HepG2 (cell line): ENCODE data around the gene RPS2. TPM values are rescaled to one million over a fixed set of nuclear protein-coding genes. Genes with fewer than 3 reads are reported as not detected.

Source experiments
- DMAP1 ChIP-seq: IDR thresholded peaks from 2 replicates; pipeline ENCODE4 v1.6.1; 2016
- FIP1L1 ChIP-seq: fragments of 200-400 bp; formaldehyde crosslinking; IDR thresholded peaks from 2 replicates; pipeline ENCODE4 v1.6.1; 2018; ENCODE audit warnings: low read depth, mild to moderate bottlenecking, low read length, moderate library complexity, borderline replicate concordance; ENCODE audit not compliant: insufficient read depth
- IRF2 ChIP-seq: IDR thresholded peaks from 2 replicates; pipeline ENCODE4 v1.6.1; 2018; ENCODE audit warnings: missing genetic modification reagents, missing compliant biosample characterization
- MTA1 ChIP-seq: sonication (generic); formaldehyde crosslinking; IDR thresholded peaks from 2 replicates; pipeline ENCODE4 v1.4.0; 2020; ENCODE audit warnings: missing genetic modification reagents, mild to moderate bottlenecking, borderline replicate concordance
- NBN ChIP-seq: fragments of 450-650 bp; conservative IDR thresholded peaks from 2 replicates; pipeline ENCODE4 v1.6.1; 2017
- PCBP1 ChIP-seq: fragments of 200-400 bp; formaldehyde crosslinking; IDR thresholded peaks from 2 replicates; pipeline ENCODE4 v1.6.1; 2017; ENCODE audit warnings: mild to moderate bottlenecking, low read depth, low read length, borderline replicate concordance
- SAP130 ChIP-seq: IDR thresholded peaks from 2 replicates; pipeline ENCODE4 v1.6.1; 2016; ENCODE audit warnings: low read depth
- TBX3 ChIP-seq: fragments of 450-650 bp; IDR thresholded peaks from 2 replicates; pipeline ENCODE4 v1.6.1; 2017; ENCODE audit warnings: antibody characterized with exemption, mild to moderate bottlenecking, inconsistent platforms, borderline replicate concordance
- ZNF280D ChIP-seq: sonication (generic); formaldehyde crosslinking; IDR thresholded peaks from 2 replicates; pipeline ENCODE4 v1.5.1; 2020; ENCODE audit warnings: mild to moderate bottlenecking, missing genetic modification reagents
- ZNF318 ChIP-seq: sonication (generic); formaldehyde crosslinking; IDR thresholded peaks from 2 replicates; pipeline ENCODE4 v1.4.0; 2020; ENCODE audit warnings: mild to moderate bottlenecking, missing genetic modification reagents
- ZNF670 ChIP-seq: sonication (generic); formaldehyde crosslinking; IDR thresholded peaks from 2 replicates; pipeline ENCODE4 v1.8.0; 2022; ENCODE audit warnings: mild to moderate bottlenecking, missing genetic modification reagents, borderline replicate concordance
- polyA plus RNA-seq, 8 experiments: library from polyadenylated mRNA; depleted of rRNA in 3 of 8; stranded (reverse) in 7 of 8; unstranded in 1 of 8; fragments of >200 nt; fragmentation: Illumina TruSeq in 4 of 8; extraction: Trizol in 4 of 8; gene quantifications; 2 replicates each; pipeline versions ENCODE4 v1.2.1 to v1.2.3, GENCODE V29; 2011 to 2016; ENCODE audit warnings: low read depth in 4 of 8, missing spikeins in 1 of 8, mixed read lengths in 1 of 8; ENCODE audit not compliant: insufficient read depth in 1 of 8
- total RNA-seq, 5 experiments: library from RNA; depleted of rRNA; stranded (reverse); fragments of >200 nt; fragmentation: Illumina TruSeq; extraction: Trizol; gene quantifications; 2 replicates each; pipeline ENCODE4 v1.2.3, GENCODE V29; 2016; ENCODE audit warnings: low read depth in 1 of 5
- TF ChIP-seq, protein P1 (sequence below): sonication (generic); formaldehyde crosslinking; IDR thresholded peaks from 2 replicates; pipeline ENCODE4 v1.9.0; 2021; ENCODE audit warnings: missing genetic modification reagents, borderline replicate concordance
- TF ChIP-seq, protein P2 (sequence below): sonication (generic); formaldehyde crosslinking; IDR thresholded peaks from 2 replicates; pipeline ENCODE4 v1.5.0; 2020; ENCODE audit warnings: missing genetic modification reagents, mild to moderate bottlenecking, borderline replicate concordance

RPS2 gene
- total and polyA plus RNA-seq, 2 of the 13 experiments (the other 11 are each of a cell fraction or from before 2014, with no cell fraction given) = 1,908 to 4,514 TPM

- TF ChIP-seq ZNF280D (CRISPR knock-in tag) (no peak), TBX3 (no peak), ZNF318 (no peak), PCBP1 (no peak), IRF2 (CRISPR knock-in tag) (0 out of 2 replicates have a peak, but pooled peaks have one; percentile 19), MTA1 (no peak), SAP130 (peak; percentile 12), ZNF670 (no peak), FIP1L1 (0 out of 2 replicates have a peak, but pooled peaks have one; percentile 38), NBN (no peak), DMAP1 (CRISPR knock-in tag) (no peak)
- TF ChIP-seq, protein P1, sequence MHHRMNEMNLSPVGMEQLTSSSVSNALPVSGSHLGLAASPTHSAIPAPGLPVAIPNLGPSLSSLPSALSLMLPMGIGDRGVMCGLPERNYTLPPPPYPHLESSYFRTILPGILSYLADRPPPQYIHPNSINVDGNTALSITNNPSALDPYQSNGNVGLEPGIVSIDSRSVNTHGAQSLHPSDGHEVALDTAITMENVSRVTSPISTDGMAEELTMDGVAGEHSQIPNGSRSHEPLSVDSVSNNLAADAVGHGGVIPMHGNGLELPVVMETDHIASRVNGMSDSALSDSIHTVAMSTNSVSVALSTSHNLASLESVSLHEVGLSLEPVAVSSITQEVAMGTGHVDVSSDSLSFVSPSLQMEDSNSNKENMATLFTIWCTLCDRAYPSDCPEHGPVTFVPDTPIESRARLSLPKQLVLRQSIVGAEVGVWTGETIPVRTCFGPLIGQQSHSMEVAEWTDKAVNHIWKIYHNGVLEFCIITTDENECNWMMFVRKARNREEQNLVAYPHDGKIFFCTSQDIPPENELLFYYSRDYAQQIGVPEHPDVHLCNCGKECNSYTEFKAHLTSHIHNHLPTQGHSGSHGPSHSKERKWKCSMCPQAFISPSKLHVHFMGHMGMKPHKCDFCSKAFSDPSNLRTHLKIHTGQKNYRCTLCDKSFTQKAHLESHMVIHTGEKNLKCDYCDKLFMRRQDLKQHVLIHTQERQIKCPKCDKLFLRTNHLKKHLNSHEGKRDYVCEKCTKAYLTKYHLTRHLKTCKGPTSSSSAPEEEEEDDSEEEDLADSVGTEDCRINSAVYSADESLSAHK = no peak
- TF ChIP-seq, protein P2, sequence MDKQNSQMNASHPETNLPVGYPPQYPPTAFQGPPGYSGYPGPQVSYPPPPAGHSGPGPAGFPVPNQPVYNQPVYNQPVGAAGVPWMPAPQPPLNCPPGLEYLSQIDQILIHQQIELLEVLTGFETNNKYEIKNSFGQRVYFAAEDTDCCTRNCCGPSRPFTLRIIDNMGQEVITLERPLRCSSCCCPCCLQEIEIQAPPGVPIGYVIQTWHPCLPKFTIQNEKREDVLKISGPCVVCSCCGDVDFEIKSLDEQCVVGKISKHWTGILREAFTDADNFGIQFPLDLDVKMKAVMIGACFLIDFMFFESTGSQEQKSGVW = 0 out of 2 replicates have a peak, but pooled peaks have one; percentile 4
Observed at GRCh38 chr16:1960665-1961630, 3.7 kb downstream of the RPS2 start (continued).
